Panc1 (cell line): Measurements from ENCODE around the gene CCDC57.

ENCODE experiments used
- POLR2AphosphoS5 ChIP-seq: IDR thresholded peaks from 2 replicates; pipeline ENCODE4 v1.6.1; 2012; ENCODE audit warnings: mild to moderate bottlenecking, low read depth, low read length, moderate library complexity
- SIN3A ChIP-seq: IDR thresholded peaks from 2 replicates; pipeline ENCODE4 v1.6.1; 2012; ENCODE audit warnings: low read depth, mild to moderate bottlenecking, low read length, moderate library complexity, borderline replicate concordance; ENCODE audit not compliant: insufficient read depth
- TF ChIP-seq, protein P1 (sequence below): fragments of 450-650 bp; IDR thresholded peaks from 2 replicates; pipeline ENCODE4 v1.5.1; 2017; ENCODE audit warnings: mild to moderate bottlenecking
- TF ChIP-seq, protein P2 (sequence below), 2 experiments: IDR thresholded peaks; 2 replicates each; pipeline ENCODE4 v1.6.1; 2011 to 2012; ENCODE audit warnings: low read depth in 2 of 2, control low read depth in 1 of 2, low read length in 1 of 2, mild to moderate bottlenecking in 1 of 2, moderate library complexity in 1 of 2; ENCODE audit not compliant: insufficient read depth in 1 of 2

DNA sequence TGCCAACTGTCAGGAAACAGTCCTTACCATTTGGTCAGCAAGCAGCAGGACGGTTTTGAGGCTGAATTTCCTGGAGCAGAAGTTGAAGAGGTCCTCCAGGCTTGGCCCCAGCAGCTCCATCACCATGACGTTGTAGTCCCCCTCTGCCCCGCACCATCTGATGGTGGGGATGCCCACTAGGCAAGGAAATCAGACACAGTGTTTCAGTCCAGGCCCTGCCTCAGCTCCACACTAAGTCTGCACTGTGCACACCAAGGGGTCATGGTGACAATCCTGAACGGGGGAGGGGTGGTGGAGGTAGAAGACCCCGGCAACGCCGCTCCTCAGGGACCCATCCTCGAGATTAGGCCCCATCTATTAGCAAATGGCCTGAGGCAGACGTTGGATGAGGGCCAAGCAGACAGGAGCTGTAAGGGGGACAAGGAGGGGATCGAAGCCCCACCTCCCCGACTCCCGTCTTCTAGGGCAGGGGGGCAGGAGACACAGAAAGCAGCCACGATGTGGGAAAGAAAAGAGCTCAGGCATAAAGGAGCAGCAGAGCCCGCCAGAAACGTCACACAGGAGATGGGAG, 42.8 kb upstream of the CCDC57 start:
- TF ChIP-seq, protein P1, sequence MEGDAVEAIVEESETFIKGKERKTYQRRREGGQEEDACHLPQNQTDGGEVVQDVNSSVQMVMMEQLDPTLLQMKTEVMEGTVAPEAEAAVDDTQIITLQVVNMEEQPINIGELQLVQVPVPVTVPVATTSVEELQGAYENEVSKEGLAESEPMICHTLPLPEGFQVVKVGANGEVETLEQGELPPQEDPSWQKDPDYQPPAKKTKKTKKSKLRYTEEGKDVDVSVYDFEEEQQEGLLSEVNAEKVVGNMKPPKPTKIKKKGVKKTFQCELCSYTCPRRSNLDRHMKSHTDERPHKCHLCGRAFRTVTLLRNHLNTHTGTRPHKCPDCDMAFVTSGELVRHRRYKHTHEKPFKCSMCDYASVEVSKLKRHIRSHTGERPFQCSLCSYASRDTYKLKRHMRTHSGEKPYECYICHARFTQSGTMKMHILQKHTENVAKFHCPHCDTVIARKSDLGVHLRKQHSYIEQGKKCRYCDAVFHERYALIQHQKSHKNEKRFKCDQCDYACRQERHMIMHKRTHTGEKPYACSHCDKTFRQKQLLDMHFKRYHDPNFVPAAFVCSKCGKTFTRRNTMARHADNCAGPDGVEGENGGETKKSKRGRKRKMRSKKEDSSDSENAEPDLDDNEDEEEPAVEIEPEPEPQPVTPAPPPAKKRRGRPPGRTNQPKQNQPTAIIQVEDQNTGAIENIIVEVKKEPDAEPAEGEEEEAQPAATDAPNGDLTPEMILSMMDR = no peak
- TF ChIP-seq, protein P2, sequence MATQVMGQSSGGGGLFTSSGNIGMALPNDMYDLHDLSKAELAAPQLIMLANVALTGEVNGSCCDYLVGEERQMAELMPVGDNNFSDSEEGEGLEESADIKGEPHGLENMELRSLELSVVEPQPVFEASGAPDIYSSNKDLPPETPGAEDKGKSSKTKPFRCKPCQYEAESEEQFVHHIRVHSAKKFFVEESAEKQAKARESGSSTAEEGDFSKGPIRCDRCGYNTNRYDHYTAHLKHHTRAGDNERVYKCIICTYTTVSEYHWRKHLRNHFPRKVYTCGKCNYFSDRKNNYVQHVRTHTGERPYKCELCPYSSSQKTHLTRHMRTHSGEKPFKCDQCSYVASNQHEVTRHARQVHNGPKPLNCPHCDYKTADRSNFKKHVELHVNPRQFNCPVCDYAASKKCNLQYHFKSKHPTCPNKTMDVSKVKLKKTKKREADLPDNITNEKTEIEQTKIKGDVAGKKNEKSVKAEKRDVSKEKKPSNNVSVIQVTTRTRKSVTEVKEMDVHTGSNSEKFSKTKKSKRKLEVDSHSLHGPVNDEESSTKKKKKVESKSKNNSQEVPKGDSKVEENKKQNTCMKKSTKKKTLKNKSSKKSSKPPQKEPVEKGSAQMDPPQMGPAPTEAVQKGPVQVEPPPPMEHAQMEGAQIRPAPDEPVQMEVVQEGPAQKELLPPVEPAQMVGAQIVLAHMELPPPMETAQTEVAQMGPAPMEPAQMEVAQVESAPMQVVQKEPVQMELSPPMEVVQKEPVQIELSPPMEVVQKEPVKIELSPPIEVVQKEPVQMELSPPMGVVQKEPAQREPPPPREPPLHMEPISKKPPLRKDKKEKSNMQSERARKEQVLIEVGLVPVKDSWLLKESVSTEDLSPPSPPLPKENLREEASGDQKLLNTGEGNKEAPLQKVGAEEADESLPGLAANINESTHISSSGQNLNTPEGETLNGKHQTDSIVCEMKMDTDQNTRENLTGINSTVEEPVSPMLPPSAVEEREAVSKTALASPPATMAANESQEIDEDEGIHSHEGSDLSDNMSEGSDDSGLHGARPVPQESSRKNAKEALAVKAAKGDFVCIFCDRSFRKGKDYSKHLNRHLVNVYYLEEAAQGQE (IDR thresholded peaks at IDR 0.05; ENCODE audit: insufficient read depth in 1 of 2, low read depth in 2 of 2, low read length in 1 of 2) = no peak
- TF ChIP-seq POLR2AphosphoS5 = no peak; the same call in 1 of the 2 replicates
- TF ChIP-seq SIN3A = no peak
